Loucy (cell line): ENCODE measurements around the gene ST6GALNAC1.
A peak's percentile ranks its signal among the peaks of the same experiment; 100 is the strongest.

Experiments used
- H2AFZ ChIP-seq: fragments of 200-600 bp; sonication (generic); 2 replicates; pipeline ENCODE4 v1.6.0; 2016; ENCODE audit warnings: antibody characterized with exemption, mild to moderate bottlenecking, low read length, moderate library complexity
- H3F3A ChIP-seq: fragments of 200-600 bp; 2 replicates; pipeline ENCODE4 v1.6.0; 2016; ENCODE audit warnings: antibody characterized with exemption, low read depth, mild to moderate bottlenecking
- H3K27me3 ChIP-seq: fragments of 200-600 bp; sonication (generic); 2 replicates; pipeline ENCODE4 v1.6.1; 2014; ENCODE audit warnings: low read length, mild to moderate bottlenecking; ENCODE audit not compliant: insufficient read depth, poor library complexity, severe bottlenecking
- H3K36me3 ChIP-seq: fragments of 200-600 bp; sonication (generic); 2 replicates; pipeline ENCODE4 v1.6.1; 2016; ENCODE audit warnings: low read length; ENCODE audit not compliant: insufficient read depth
- H3K4me1 ChIP-seq: fragments of 200-600 bp; sonication (generic); 2 replicates; pipeline ENCODE4 v1.5.1; 2014; ENCODE audit warnings: low read length, mild to moderate bottlenecking; ENCODE audit not compliant: insufficient read depth, poor library complexity, severe bottlenecking
- H3K4me2 ChIP-seq: fragments of 200-600 bp; sonication (generic); 2 replicates; pipeline ENCODE4 v1.6.0; 2014; ENCODE audit warnings: antibody characterized with exemption, low read length, low read depth, mild to moderate bottlenecking; ENCODE audit not compliant: poor library complexity, severe bottlenecking
- H3K4me3 ChIP-seq: fragments of 200-600 bp; sonication (generic); 2 replicates; pipeline ENCODE4 v1.5.1; 2014; ENCODE audit warnings: low read length, mild to moderate bottlenecking, mixed read lengths; ENCODE audit not compliant: poor library complexity, severe bottlenecking
- H3K79me2 ChIP-seq: fragments of 200-600 bp; sonication (generic); 2 replicates; pipeline ENCODE4 v1.6.1; 2014; ENCODE audit warnings: low read length; ENCODE audit not compliant: insufficient read depth
- H3K9ac ChIP-seq: fragments of 200-600 bp; sonication (generic); 2 replicates; pipeline ENCODE4 v1.6.0; 2014; ENCODE audit warnings: mild to moderate bottlenecking, low read depth, low read length, moderate library complexity; ENCODE audit not compliant: poor library complexity, severe bottlenecking
- H3K9me2 ChIP-seq: fragments of 200-600 bp; sonication (generic); replicated peaks from 2 replicates; pipeline ENCODE4 v1.6.1; 2016; ENCODE audit warnings: low read depth, low read length, mixed read lengths
- H3K9me3 ChIP-seq: fragments of 200-600 bp; sonication (generic); 2 replicates; pipeline ENCODE4 v1.6.1; 2014; ENCODE audit warnings: mild to moderate bottlenecking, antibody characterized with exemption, low read length, low read depth; ENCODE audit not compliant: insufficient read depth
- H4K20me1 ChIP-seq: fragments of 200-600 bp; sonication (generic); 2 replicates; pipeline ENCODE4 v1.6.0; 2014; ENCODE audit warnings: antibody characterized with exemption, low read length, mild to moderate bottlenecking; ENCODE audit not compliant: insufficient read depth, poor library complexity, severe bottlenecking
- EZH2phosphoT487 ChIP-seq: fragments of 200-600 bp; IDR thresholded peaks from 2 replicates; pipeline ENCODE4 v1.6.1; 2018; ENCODE audit warnings: antibody characterized with exemption, mild to moderate bottlenecking, moderate library complexity, borderline replicate concordance
- TF ChIP-seq, protein P1 (sequence below): fragments of 200-600 bp; sonication (generic); conservative IDR thresholded peaks from 2 replicates; pipeline ENCODE4 v1.5.1; 2014; ENCODE audit warnings: mild to moderate bottlenecking, antibody characterized with exemption, low read length

ST6GALNAC1 gene, protein sequence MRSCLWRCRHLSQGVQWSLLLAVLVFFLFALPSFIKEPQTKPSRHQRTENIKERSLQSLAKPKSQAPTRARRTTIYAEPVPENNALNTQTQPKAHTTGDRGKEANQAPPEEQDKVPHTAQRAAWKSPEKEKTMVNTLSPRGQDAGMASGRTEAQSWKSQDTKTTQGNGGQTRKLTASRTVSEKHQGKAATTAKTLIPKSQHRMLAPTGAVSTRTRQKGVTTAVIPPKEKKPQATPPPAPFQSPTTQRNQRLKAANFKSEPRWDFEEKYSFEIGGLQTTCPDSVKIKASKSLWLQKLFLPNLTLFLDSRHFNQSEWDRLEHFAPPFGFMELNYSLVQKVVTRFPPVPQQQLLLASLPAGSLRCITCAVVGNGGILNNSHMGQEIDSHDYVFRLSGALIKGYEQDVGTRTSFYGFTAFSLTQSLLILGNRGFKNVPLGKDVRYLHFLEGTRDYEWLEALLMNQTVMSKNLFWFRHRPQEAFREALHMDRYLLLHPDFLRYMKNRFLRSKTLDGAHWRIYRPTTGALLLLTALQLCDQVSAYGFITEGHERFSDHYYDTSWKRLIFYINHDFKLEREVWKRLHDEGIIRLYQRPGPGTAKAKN

DNA sequence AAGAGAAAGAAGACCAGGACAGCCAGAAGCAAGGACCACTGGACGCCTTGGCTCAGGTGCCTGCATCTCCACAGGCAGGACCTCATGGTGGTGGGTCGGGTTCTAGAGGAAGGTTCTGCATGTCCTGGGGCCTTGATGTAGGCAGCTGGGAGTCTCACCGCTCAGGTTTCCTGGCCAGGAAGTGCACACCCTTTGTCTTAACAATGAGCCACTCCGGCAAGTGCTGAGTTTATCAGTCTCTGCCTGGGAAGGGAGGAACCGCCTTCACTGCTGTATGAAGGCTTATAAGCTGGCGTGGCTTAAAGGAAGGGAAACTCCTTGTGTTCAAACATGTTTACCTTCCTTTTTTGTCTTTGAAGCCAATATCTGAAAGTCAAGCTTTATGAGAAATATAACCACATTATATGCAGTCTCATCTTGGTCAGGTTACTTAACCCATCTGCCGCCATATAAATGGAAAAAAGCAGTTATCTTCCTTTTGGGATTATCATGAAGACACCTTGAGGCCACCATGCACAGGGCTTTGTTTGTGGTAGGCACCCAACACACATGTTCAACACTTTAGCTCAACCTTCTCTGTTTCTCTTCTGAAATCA, at the start of gene ST6GALNAC1:
Gene ST6GALNAC1, minus strand, starts transcription at position 205 of the 596 bp plus-strand sequence. Its CDS starts 119 bp downstream, at position 86.
- Histone ChIP-seq H3K4me2 (no peak within 1 kb of the TSS), H3K9me2 (no peaks in the 10 kb centered on the region), H3K36me3 (no peaks in the 10 kb centered on the region), H3K4me3 (no peak within 1 kb of the TSS), H2AFZ (peak within 1 kb of the TSS; percentile 58; the same call in 1 of the 2 replicates), H3K79me2 (no peaks in the 10 kb centered on the region), H3K27me3 (no peaks in the 10 kb centered on the region), H3K9me3 (no peaks in the 10 kb centered on the region), H3F3A (peaks cover 4% of the 10 kb centered on the region; the same call in 1 of the 2 replicates), H4K20me1 (no peaks in the 10 kb centered on the region), H3K4me1 (peaks cover 6% of the 10 kb centered on the region), H3K9ac (no peak within 1 kb of the TSS)
- no peak for TF ChIP-seq EZH2phosphoT487
- TF ChIP-seq, protein P1, sequence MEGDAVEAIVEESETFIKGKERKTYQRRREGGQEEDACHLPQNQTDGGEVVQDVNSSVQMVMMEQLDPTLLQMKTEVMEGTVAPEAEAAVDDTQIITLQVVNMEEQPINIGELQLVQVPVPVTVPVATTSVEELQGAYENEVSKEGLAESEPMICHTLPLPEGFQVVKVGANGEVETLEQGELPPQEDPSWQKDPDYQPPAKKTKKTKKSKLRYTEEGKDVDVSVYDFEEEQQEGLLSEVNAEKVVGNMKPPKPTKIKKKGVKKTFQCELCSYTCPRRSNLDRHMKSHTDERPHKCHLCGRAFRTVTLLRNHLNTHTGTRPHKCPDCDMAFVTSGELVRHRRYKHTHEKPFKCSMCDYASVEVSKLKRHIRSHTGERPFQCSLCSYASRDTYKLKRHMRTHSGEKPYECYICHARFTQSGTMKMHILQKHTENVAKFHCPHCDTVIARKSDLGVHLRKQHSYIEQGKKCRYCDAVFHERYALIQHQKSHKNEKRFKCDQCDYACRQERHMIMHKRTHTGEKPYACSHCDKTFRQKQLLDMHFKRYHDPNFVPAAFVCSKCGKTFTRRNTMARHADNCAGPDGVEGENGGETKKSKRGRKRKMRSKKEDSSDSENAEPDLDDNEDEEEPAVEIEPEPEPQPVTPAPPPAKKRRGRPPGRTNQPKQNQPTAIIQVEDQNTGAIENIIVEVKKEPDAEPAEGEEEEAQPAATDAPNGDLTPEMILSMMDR: no peak

- Histone ChIP-seq H3K9ac (no peak overlapping the region), H3K27me3 (no peaks in the 10 kb centered on the region), H2AFZ (no peak overlapping the region), H3K4me1 (no peaks in the 10 kb centered on the region), H3F3A (no peaks in the 10 kb centered on the region), H3K36me3 (no peaks in the 10 kb centered on the region), H3K9me3 (no peaks in the 10 kb centered on the region), H4K20me1 (no peaks in the 10 kb centered on the region), H3K4me2 (no peak overlapping the region), H3K9me2 (no peaks in the 10 kb centered on the region), H3K79me2 (no peaks in the 10 kb centered on the region), H3K4me3 (no peak overlapping the region)
- TF ChIP-seq EZH2phosphoT487: no peak
- TF ChIP-seq, protein P1: no peak
These were observed 48.0 kb upstream of the ST6GALNAC1 start for GRCh38 chr17:76691379-76692191.

DNA sequence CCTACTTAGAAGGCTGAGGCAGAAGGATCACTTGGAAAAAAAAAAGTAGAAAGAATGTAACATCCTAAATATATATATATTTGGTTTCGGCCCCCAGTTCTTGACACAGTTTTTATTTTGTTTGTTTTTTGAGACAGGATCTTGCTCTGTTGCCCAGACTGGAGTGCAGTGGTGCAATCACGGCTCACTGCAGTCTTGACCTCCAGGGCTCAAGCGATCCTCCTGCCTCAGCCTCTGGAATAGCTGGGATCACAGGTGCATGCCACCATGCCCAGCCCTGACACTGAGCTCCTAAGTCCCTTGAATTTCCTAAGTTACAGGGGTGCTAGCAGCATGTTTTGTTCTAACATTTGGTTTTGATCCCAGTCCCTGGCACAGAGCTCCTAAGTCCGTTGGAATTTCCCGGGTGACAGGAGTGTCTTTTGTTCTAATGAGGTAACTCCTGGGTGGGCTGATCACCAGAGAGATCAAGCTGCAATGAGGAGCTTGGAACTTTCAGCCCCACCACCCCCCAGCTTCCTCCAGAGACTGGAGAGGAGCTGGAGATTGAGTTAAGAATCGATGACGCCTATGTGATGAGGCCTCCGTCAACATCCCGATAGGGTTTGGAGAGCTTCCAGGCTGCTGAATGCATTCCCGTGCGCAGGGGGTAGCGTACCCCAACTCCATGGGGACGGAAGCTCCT, 47.2 kb upstream of the ST6GALNAC1 start:
- no peaks in the 10 kb centered on the region for H3K79me2 ChIP-seq
- H3K27me3 ChIP-seq: no peaks in the 10 kb centered on the region
- TF ChIP-seq, protein P1: no peak
- no peak for TF ChIP-seq EZH2phosphoT487
- no peaks in the 10 kb centered on the region for H3K4me1 ChIP-seq
- no peak overlapping the region for H3K4me3 ChIP-seq
- no peak overlapping the region for H2AFZ ChIP-seq
- H3K9me2 ChIP-seq: no peaks in the 10 kb centered on the region
- H3K9me3 ChIP-seq: no peaks in the 10 kb centered on the region
- H3K36me3 ChIP-seq: no peaks in the 10 kb centered on the region
- no peak overlapping the region for H3K9ac ChIP-seq
- H3K4me2 ChIP-seq: no peak overlapping the region
- no peaks in the 10 kb centered on the region for H4K20me1 ChIP-seq
- H3F3A ChIP-seq: no peaks in the 10 kb centered on the region
